Mucosa of descending colon (tissue), 3 donors: ENCODE measurements around the gene PPFIBP2. TPM values are rescaled to one million over a fixed set of nuclear protein-coding genes. Genes with fewer than 3 reads are reported as not detected.

Experiments used
- ATAC-seq: fragments of 200-7000 bp; cut with Tn5 transposase; one replicate; pipeline ENCODE4 v1.9.1; 2020; ENCODE audit warnings: mild to moderate bottlenecking, moderate library complexity
- DNase-seq, 3 donors: peaks; one replicate each; pipeline ENCODE4 v3.0.0-alpha.2; 2020
- H3K36me3 ChIP-seq: fragments of 200-600 bp; one replicate; pipeline ENCODE4 v1.8.0; 2021; ENCODE audit warnings: low read depth, mild to moderate bottlenecking
- H3K4me1 ChIP-seq: fragments of 200-600 bp; one replicate; pipeline ENCODE4 v1.8.0; 2021; ENCODE audit warnings: low read depth, mild to moderate bottlenecking
- H3K4me3 ChIP-seq: fragments of 200-600 bp; one replicate; pipeline ENCODE4 v1.8.0; 2021; ENCODE audit warnings: mild to moderate bottlenecking
- H3K9me3 ChIP-seq: fragments of 200-600 bp; one replicate; pipeline ENCODE4 v1.8.0; 2021; ENCODE audit warnings: mild to moderate bottlenecking
- CTCF ChIP-seq: fragments of 200-600 bp; IDR thresholded peaks from one replicate; pipeline ENCODE4 v1.8.0; 2022; ENCODE audit warnings: antibody characterized with exemption, mild to moderate bottlenecking
- intact Hi-C, 2 donors: fragments of 100-400 bp; cut with DNase I in 1 of 2; cut with micrococcal nuclease in 1 of 2; formaldehyde crosslinking; loops; one replicate each; pipeline versions ENCODE4 v1.11.0 to v1.11.1; 2022; cut with DNase I, micrococcal nuclease
- total RNA-seq, 3 donors: library from RNA; stranded (reverse); fragmentation: NEBNext Ultra II Directional in 2 of 3; extraction: Animal tissue kit (Norgen Biotek cat#: 25700) in 2 of 3; gene quantifications; one replicate each; pipeline versions ENCODE4 v1.2.1 to v1.2.4, GENCODE V29; 2021 to 2023
- donor health status: DM: no; HTN: no; CAD: no; lungs with moderate emphysema.
- donor health status: DM: no; HTN: no; CAD: no.
- donor health status: DM: no; HTN: yes; CAD: no.

Gene PPFIBP2
- total RNA-seq, 3 donors from 2014 or later = 40.1 to 83.5 (median 69.2) TPM

GRCh38 chr11:7595951-7596350 is 82.2 kb downstream of the PPFIBP2 start:
- no peak for DNase-seq
- TF ChIP-seq CTCF = no peak
- peaks cover 29% of the 10 kb centered on the region for H3K4me1 ChIP-seq
- no peak overlapping the region for H3K4me3 ChIP-seq
- no peak for ATAC-seq
- H3K9me3 ChIP-seq = no peaks in the 10 kb centered on the region
- intact Hi-C loops = no loop called here
- no peaks in the 10 kb centered on the region for H3K36me3 ChIP-seq

GRCh38 chr11:7596975-7597391 is 83.2 kb downstream of the PPFIBP2 start:
- H3K36me3 ChIP-seq = no peaks in the 10 kb centered on the region
- DNase-seq (peak in 2 of 3 donors; percentile 54 to 59), ATAC-seq (peak; percentile 75)
- no peak overlapping the region for H3K4me3 ChIP-seq
- no peak for TF ChIP-seq CTCF
- H3K9me3 ChIP-seq = no peaks in the 10 kb centered on the region
- intact Hi-C loops = no loop called here
- H3K4me1 ChIP-seq = peaks cover 19% of the 10 kb centered on the region

- H3K4me3 ChIP-seq = no peak overlapping the region
- TF ChIP-seq CTCF = no peak
- no peaks in the 10 kb centered on the region for H3K36me3 ChIP-seq
- ATAC-seq (peak; percentile 94), DNase-seq (peak; percentile 78 to 89 (median 81))
- H3K4me1 ChIP-seq = peaks cover 13% of the 10 kb centered on the region
- no peaks in the 10 kb centered on the region for H3K9me3 ChIP-seq
- intact Hi-C loops = no loop called here
Measured at GRCh38 chr11:7597620-7598019, 83.8 kb downstream of the PPFIBP2 start.

- Histone ChIP-seq H3K36me3 (no peaks in the 10 kb centered on the region), H3K4me3 (no peak overlapping the region), H3K9me3 (no peaks in the 10 kb centered on the region), H3K4me1 (peaks cover 13% of the 10 kb centered on the region)
- TF ChIP-seq CTCF = no peak
- intact Hi-C loops = no loop called here
- DNase-seq = no peak
- no peak for ATAC-seq
Measured at GRCh38 chr11:7599209-7599608, 85.4 kb downstream of the PPFIBP2 start.

GRCh38 chr11:7600205-7600775 is 86.5 kb downstream of the PPFIBP2 start:
- ATAC-seq (peak; percentile 2), DNase-seq (no peak)
- no peak overlapping the region for H3K4me3 ChIP-seq
- H3K36me3 ChIP-seq = no peaks in the 10 kb centered on the region
- TF ChIP-seq CTCF = no peak
- intact Hi-C loops = no loop called here
- H3K9me3 ChIP-seq = no peaks in the 10 kb centered on the region
- peaks cover 22% of the 10 kb centered on the region for H3K4me1 ChIP-seq
